AG10803 (cell line): ENCODE measurements around the gene TRIM65.

Source experiments
- DNase-seq: peaks from one replicate; pipeline ENCODE4 v3.0.0; 2010; ENCODE audit warnings: low read depth
- H3K4me3 ChIP-seq: 2 replicates; pipeline ENCODE4 v1.5.1; 2011; ENCODE audit warnings: mild to moderate bottlenecking, low read length, control low read depth
- CTCF ChIP-seq: conservative IDR thresholded peaks from 2 replicates; pipeline ENCODE4 v1.5.1; 2011; ENCODE audit warnings: mild to moderate bottlenecking, low read length, control low read depth, inconsistent platforms

The TRIM65 gene

GRCh38 chr17:75917917-75918445, 21.2 kb upstream of the TRIM65 start:
- H3K4me3 ChIP-seq: no peak overlapping the region
- DNase-seq: no peak
- TF ChIP-seq CTCF: no peak

GRCh38 chr17:75917141-75917916, 20.6 kb upstream of the TRIM65 start:
- no peak for TF ChIP-seq CTCF
- no peak overlapping the region for H3K4me3 ChIP-seq
- no peak for DNase-seq

GRCh38 chr17:75915268-75915667, 18.5 kb upstream of the TRIM65 start:
- DNase-seq: no peak
- no peak for TF ChIP-seq CTCF
- no peak overlapping the region for H3K4me3 ChIP-seq

- no peak for DNase-seq
- H3K4me3 ChIP-seq: no peak overlapping the region
- no peak for TF ChIP-seq CTCF
Observed at GRCh38 chr17:75914643-75915267, 18.0 kb upstream of the TRIM65 start.

- H3K4me3 ChIP-seq: no peak overlapping the region
- no peak for DNase-seq
- TF ChIP-seq CTCF: no peak
Observed at GRCh38 chr17:75913537-75914210, 16.9 kb upstream of the TRIM65 start.

- H3K4me3 ChIP-seq: no peak overlapping the region
- DNase-seq: no peak
- TF ChIP-seq CTCF: no peak
Observed at GRCh38 chr17:75910699-75911098, 13.9 kb upstream of the TRIM65 start.
